C4-2B (cell line): ENCODE data around the gene CERS4.

Experiments used
- H3K27ac ChIP-seq: fragments of 450-650 bp; 2 replicates; pipeline ENCODE4 v1.5.1; 2017
- CTCF ChIP-seq: fragments of 450-650 bp; conservative IDR thresholded peaks from 2 replicates; pipeline ENCODE4 v1.5.1; 2017; ENCODE audit warnings: mild to moderate bottlenecking
- ZFX ChIP-seq: fragments of 450-650 bp; IDR thresholded peaks from 2 replicates; pipeline ENCODE4 v1.6.1; 2017

The CERS4 gene

DNA sequence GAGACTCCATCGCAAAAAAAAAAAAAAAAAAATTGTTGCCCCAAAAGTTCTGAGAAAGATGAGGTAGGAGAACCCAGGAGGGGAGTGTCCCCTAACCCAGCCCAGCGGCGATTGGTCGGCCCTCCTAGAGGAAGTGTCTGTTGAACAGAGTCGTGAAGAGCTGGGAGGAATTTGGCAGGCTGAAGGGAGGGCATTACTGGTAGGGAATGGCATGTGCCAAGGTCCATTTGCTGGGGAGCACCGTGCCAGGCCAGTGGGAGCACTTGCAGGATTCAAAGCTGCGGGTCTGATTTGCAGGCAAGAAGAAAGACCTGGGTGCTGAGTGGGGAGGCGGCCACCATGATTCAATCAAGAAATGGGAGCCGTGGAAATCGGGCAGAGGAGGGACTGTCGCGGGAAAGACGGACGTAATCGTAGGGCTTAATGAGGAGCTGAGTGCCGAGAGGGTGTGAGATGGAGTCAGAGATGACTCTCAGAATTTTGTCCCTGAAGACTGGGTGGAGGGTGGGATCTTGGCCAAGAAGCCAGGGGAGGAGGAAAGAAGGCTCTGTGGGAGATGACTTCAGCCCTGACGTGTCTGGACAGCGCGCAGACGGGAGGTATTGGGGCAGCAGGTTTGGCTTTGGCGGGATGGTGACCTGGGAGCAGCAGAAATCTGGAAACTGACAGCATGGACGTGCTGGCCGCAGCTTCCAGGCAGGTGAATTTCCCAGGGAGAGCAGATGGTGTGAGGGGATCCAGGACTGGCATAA, 15.4 kb downstream of the CERS4 start:
- TF ChIP-seq CTCF (no peak), ZFX (no peak)
- H3K27ac ChIP-seq: no peak overlapping the region

DNA sequence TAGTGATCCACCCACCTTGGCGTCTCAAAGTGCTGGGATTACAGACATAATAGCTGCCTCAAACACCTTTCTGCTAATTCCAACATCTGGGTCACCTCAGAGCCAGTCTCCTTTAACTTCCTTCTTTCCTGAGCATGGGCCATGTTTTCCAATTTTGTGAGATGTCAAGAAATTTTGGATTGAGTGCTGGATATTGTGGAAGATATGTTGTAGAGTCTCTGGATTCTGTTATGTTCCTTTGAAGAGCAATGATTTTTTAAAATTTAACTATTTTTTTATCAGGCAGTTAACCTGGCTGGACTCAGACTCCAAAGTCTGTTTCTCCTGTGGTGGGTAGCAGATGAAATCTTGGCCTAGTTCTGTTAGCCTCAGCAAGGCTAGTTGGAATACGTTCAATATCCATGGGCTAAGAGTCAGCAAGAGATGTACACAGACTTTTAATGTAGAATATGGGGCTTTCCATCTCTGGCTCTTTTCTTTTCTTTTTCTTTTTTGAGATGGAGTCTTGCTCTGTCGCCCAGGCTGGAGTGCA, 22.0 kb downstream of the CERS4 start:
- H3K27ac ChIP-seq: no peak overlapping the region
- TF ChIP-seq CTCF (no peak), ZFX (no peak)

- no peak for TF ChIP-seq CTCF
- TF ChIP-seq ZFX: no peak
- no peak overlapping the region for H3K27ac ChIP-seq
Observed at GRCh38 chr19:8233370-8233769, 24.2 kb downstream of the CERS4 start.

- TF ChIP-seq ZFX: no peak
- TF ChIP-seq CTCF: no peak
- H3K27ac ChIP-seq: no peak overlapping the region
Observed at GRCh38 chr19:8237026-8237425, 27.9 kb downstream of the CERS4 start.

DNA sequence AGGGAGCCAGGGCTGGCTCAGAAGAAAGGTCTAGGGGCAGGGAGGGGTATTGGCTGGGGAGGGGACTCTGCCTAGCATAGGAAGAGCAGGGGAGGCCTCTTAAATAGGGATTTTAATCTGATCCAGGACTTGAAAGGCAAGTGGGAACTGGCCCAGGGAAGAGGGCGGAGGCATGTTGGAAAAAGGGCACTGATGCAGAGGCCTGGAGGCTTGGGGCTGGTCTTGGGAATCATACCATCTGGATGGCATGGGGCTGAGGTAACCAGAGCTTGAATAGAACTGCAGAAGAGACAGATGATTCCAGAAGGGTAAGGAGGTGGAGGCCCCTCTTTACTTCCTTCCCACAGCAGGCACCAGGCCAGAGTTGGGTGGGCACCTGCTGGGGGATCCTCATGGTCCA, 29.1 kb downstream of the CERS4 start:
- H3K27ac ChIP-seq: no peak overlapping the region
- no peak for TF ChIP-seq CTCF
- no peak for TF ChIP-seq ZFX

DNA sequence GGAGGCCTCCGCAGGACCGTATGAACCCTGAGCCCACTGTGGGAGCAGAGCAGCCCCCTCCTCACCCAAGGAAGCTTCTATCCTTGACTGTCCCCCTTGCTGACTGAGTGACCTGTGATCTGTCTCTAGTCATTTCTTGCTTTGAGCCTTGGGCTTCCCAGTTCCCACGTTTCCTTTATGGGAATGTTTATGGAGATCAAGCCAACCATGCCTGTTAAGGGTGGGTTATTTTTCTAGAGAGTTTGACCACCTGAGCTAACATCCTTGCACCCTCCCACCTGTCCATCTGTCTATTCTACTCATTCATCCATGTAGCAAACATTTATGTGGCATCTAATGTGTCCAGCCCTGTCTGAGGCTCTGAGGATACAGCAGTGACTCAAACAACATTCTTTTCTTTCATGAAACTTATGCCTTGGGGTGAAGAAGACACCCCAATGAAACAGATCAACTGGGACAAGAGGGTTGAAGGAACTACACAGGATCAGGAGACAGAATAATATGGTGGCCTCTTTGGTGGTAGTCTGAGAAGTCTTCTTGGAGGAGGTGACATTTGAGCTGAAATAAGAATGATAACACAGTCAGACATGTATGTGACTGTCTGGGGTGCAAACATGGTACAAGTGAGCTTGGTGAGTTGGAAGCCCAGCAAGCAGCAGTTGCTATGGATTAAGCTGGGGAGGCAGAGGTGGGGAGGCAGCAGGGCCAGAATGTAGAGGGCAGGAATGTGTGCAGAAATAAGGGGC, 30.5 kb downstream of the CERS4 start:
- peak overlapping the region; percentile 31 for H3K27ac ChIP-seq
- TF ChIP-seq ZFX (no peak), CTCF (no peak)
